Measurements from ENCODE around the gene ANO7. TPM values are rescaled to one million over a fixed set of nuclear protein-coding genes. Genes with fewer than 3 reads are reported as not detected.

Gene ANO7
- total and polyA plus RNA-seq, 2 of the 8 experiments (the other 6 are each of a cell fraction or from before 2014, with no cell fraction given), result 3.2 to 6.9 TPM

GRCh38 chr2:241189856-241190201, 1.4 kb downstream of the ANO7 start:
- H2BK20ac ChIP-seq (ENCODE audit: low read length), result no peak overlapping the region
- no peak overlapping the region for H3K9ac ChIP-seq (replicated peaks in 1 of 4; ENCODE audit: extremely low read depth in 1 of 4, low read depth in 3 of 4, low read length in 3 of 4)
- no peaks in the 10 kb centered on the region for H3K9me3 ChIP-seq (ENCODE audit: insufficient read depth in 2 of 2, low read depth in 1 of 2, low read length in 1 of 2)
- no peaks in the 10 kb centered on the region for H3K27me3 ChIP-seq (replicated peaks in 1 of 4; ENCODE audit: control insufficient read depth in 3 of 4, extremely low read depth in 1 of 4, insufficient read depth in 3 of 4, low read length in 3 of 4)
- no peaks in the 10 kb centered on the region for H3K36me3 ChIP-seq (ENCODE audit: control insufficient read depth in 2 of 4, insufficient read depth in 4 of 4, low read length in 3 of 4)
- H2BK120ac ChIP-seq (replicated peaks; ENCODE audit: low read depth, low read length), result no peak overlapping the region
- no peak overlapping the region for H3K4me3 ChIP-seq (ENCODE audit: extremely low read depth in 1 of 4, insufficient read depth in 2 of 4, low read depth in 3 of 4, low read length in 4 of 4)
- peaks cover 0 to 14% (median 7%) of the 10 kb centered on the region in 4 experiments; a peak in 6 of 7 replicates for H3K4me1 ChIP-seq (replicated peaks in 1 of 4; ENCODE audit: control insufficient read depth in 3 of 4, insufficient read depth in 4 of 4, low read length in 3 of 4)
- no peak overlapping the region for H4K91ac ChIP-seq (replicated peaks; ENCODE audit: insufficient read length, low read length)
- H3K27ac ChIP-seq (ENCODE audit: low read depth, low read length), result no peak overlapping the region
- WGBS, 2 experiments (ENCODE audit: extremely low coverage in 1 of 2, insufficient coverage in 1 of 2, insufficient read length in 1 of 2, insufficient replicate concordance in 2 of 2, low coverage in 1 of 2, low lambda C conversion rate in 2 of 2, missing lambda C conversion rate in 1 of 2), result 91% methylated on average over 11 of the region's 15 CpGs; no CpG with 5 or more reads in 1 of the 2 experiments
- H2BK15ac ChIP-seq (ENCODE audit: low read length), result no peak overlapping the region
- FAIRE-seq (no peak), DNase-seq (ENCODE audit: low read depth in 1 of 2, low spot score in 2 of 2) (no peak)
- H3K23me2 ChIP-seq (ENCODE audit: low read depth, low read length), result no peaks in the 10 kb centered on the region
- H4K8ac ChIP-seq (ENCODE audit: extremely low read depth, insufficient read depth, low read length), result no peak overlapping the region
- no peak overlapping the region for H4K5ac ChIP-seq (ENCODE audit: insufficient read length, low read depth, low read length)
- no peak overlapping the region for H3K4me2 ChIP-seq (ENCODE audit: insufficient read depth in 1 of 2, low read depth in 2 of 2, low read length in 2 of 2)
- H4K20me1 ChIP-seq (replicated peaks in 1 of 2; ENCODE audit: control insufficient read depth in 1 of 2, insufficient read depth in 2 of 2, low read length in 2 of 2), result no peaks in the 10 kb centered on the region
- no peaks in the 10 kb centered on the region for H3K79me2 ChIP-seq (ENCODE audit: control insufficient read depth in 1 of 2, insufficient read depth in 2 of 2, low read length in 2 of 2)
- ChIA-PET POLR2A (ENCODE audit: partially characterized antibody) (no interaction called here), CTCF (ENCODE audit: partially characterized antibody) (interaction anchor here (1.1 to 2.2 kb wide), 4 partner anchors 10 to 223 kb away, joined by 3 to 8 read pairs (median 6); no protein-coding TSS in a partner anchor)
- no peak overlapping the region for H3K4ac ChIP-seq (replicated peaks; ENCODE audit: insufficient read length, low read depth, low read length)
- no peak overlapping the region for H3K56ac ChIP-seq (replicated peaks; ENCODE audit: insufficient read length, low read depth, low read length)
- no peak for TF ChIP-seq ASH2L (IDR thresholded peaks at IDR 0.05; ENCODE audit: low read length)
- TF ChIP-seq RBBP5 (IDR thresholded peaks at IDR 0.05; ENCODE audit: borderline replicate concordance, low read depth, low read length), result no peak
- no peak for TF ChIP-seq SP2 (IDR thresholded peaks at IDR 0.05; ENCODE audit: low read length)
- no peak for TF ChIP-seq RNF2 (IDR thresholded peaks at IDR 0.05; ENCODE audit: borderline replicate concordance, low read depth, low read length, missing control alignments, poor library complexity, severe bottlenecking)
- no peak for TF ChIP-seq CHD1 (IDR thresholded peaks at IDR 0.05; ENCODE audit: low read depth, low read length)
- no peak for TF ChIP-seq POU5F1 (IDR thresholded peaks at IDR 0.05; ENCODE audit: low read depth, low read length)
- no peak for TF ChIP-seq EGR1 (IDR thresholded peaks at IDR 0.05; ENCODE audit: borderline replicate concordance, low read depth, low read length)
- TF ChIP-seq TAF7 (optimal IDR thresholded peaks at IDR 0.05; ENCODE audit: borderline replicate concordance, low read depth, low read length), result no peak
- no peak for TF ChIP-seq YY1 (IDR thresholded peaks at IDR 0.05; ENCODE audit: low read depth, low read length)
- TF ChIP-seq HDAC6 (IDR thresholded peaks at IDR 0.05; ENCODE audit: low read depth, low read length), result no peak
- TF ChIP-seq MAFK (IDR thresholded peaks at IDR 0.05; ENCODE audit: low read depth, low read length), result no peak
- no peak for TF ChIP-seq CTBP2 (IDR thresholded peaks at IDR 0.05; ENCODE audit: borderline replicate concordance, insufficient read depth, insufficient read length, low read length)
- no peak overlapping the region for H3K23ac ChIP-seq (ENCODE audit: insufficient read length)
- no peak overlapping the region for H2BK12ac ChIP-seq (ENCODE audit: low read depth, low read length)
- H2AK5ac ChIP-seq (ENCODE audit: low read depth, low read length), result no peak overlapping the region
- no peak overlapping the region; the same call in 1 of the 2 replicates for H3K18ac ChIP-seq (ENCODE audit: extremely low read depth, low read length)
- H3K79me1 ChIP-seq (ENCODE audit: low read depth, low read length), result no peaks in the 10 kb centered on the region
- no peak overlapping the region for H2AFZ ChIP-seq (ENCODE audit: low read length)
- H3K14ac ChIP-seq (ENCODE audit: insufficient read length), result no peak overlapping the region
- H2BK5ac ChIP-seq (ENCODE audit: low read depth, low read length), result no peak overlapping the region
